ENCODE data around the gene USP14.

USP14 gene

GRCh38 chr18:192801-193200 lies 34.4 kb downstream of the USP14 start:
- H3K4me3 ChIP-seq (ENCODE audit: low read depth, low read length), result no peak overlapping the region
- no peak for DNase-seq (ENCODE audit: low read depth)
- no peak for TF ChIP-seq MYC (IDR thresholded peaks at IDR 0.05; ENCODE audit: low read depth, low read length)
- no peak for TF ChIP-seq MAX (IDR thresholded peaks at IDR 0.05; ENCODE audit: low read depth, low read length)
- TF ChIP-seq POLR2A (IDR thresholded peaks at IDR 0.05; ENCODE audit: extremely low read depth, insufficient read length), result no peak
- no peak for TF ChIP-seq CTCF (IDR thresholded peaks at IDR 0.05; ENCODE audit: low read depth, low read length)

GRCh38 chr18:195651-196050 lies 37.3 kb downstream of the USP14 start:
- no peak overlapping the region for H3K4me3 ChIP-seq (ENCODE audit: low read depth, low read length)
- TF ChIP-seq POLR2A (IDR thresholded peaks at IDR 0.05; ENCODE audit: extremely low read depth, insufficient read length) (no peak), MYC (IDR thresholded peaks at IDR 0.05; ENCODE audit: low read depth, low read length) (no peak), MAX (IDR thresholded peaks at IDR 0.05; ENCODE audit: low read depth, low read length) (no peak), CTCF (IDR thresholded peaks at IDR 0.05; ENCODE audit: low read depth, low read length) (no peak)
- no peak for DNase-seq (ENCODE audit: low read depth)

GRCh38 chr18:199214-199613 lies 40.9 kb downstream of the USP14 start:
- TF ChIP-seq POLR2A (IDR thresholded peaks at IDR 0.05; ENCODE audit: extremely low read depth, insufficient read length) (no peak), CTCF (IDR thresholded peaks at IDR 0.05; ENCODE audit: low read depth, low read length) (no peak), MYC (IDR thresholded peaks at IDR 0.05; ENCODE audit: low read depth, low read length) (no peak), MAX (IDR thresholded peaks at IDR 0.05; ENCODE audit: low read depth, low read length) (no peak)
- no peak overlapping the region for H3K4me3 ChIP-seq (ENCODE audit: low read depth, low read length)
- DNase-seq (ENCODE audit: low read depth), result no peak

GRCh38 chr18:199768-200167 lies 41.4 kb downstream of the USP14 start:
- DNase-seq (ENCODE audit: low read depth), result no peak
- H3K4me3 ChIP-seq (ENCODE audit: low read depth, low read length), result no peak overlapping the region
- no peak for TF ChIP-seq CTCF (IDR thresholded peaks at IDR 0.05; ENCODE audit: low read depth, low read length)
- no peak for TF ChIP-seq MAX (IDR thresholded peaks at IDR 0.05; ENCODE audit: low read depth, low read length)
- TF ChIP-seq MYC (IDR thresholded peaks at IDR 0.05; ENCODE audit: low read depth, low read length), result no peak
- TF ChIP-seq POLR2A (IDR thresholded peaks at IDR 0.05; ENCODE audit: extremely low read depth, insufficient read length), result no peak

GRCh38 chr18:210075-210474 lies 51.7 kb downstream of the USP14 start:
- no peak overlapping the region for H3K4me3 ChIP-seq (ENCODE audit: low read depth, low read length)
- TF ChIP-seq MYC (IDR thresholded peaks at IDR 0.05; ENCODE audit: low read depth, low read length) (no peak), MAX (IDR thresholded peaks at IDR 0.05; ENCODE audit: low read depth, low read length) (no peak), POLR2A (IDR thresholded peaks at IDR 0.05; ENCODE audit: extremely low read depth, insufficient read length) (no peak), CTCF (IDR thresholded peaks at IDR 0.05; ENCODE audit: low read depth, low read length) (no peak)
- DNase-seq (ENCODE audit: low read depth), result no peak

- no peak for DNase-seq (ENCODE audit: low read depth)
- H3K4me3 ChIP-seq (ENCODE audit: low read depth, low read length), result no peak overlapping the region
- TF ChIP-seq MYC (IDR thresholded peaks at IDR 0.05; ENCODE audit: low read depth, low read length) (no peak), POLR2A (IDR thresholded peaks at IDR 0.05; ENCODE audit: extremely low read depth, insufficient read length) (no peak)
Observed at GRCh38 chr18:210733-211132, 52.4 kb downstream of the USP14 start.
